Superior temporal gyrus (tissue), 1 donor: ENCODE measurements around the gene ENTPD6.

Experiments used
- DNase-seq: peaks from one replicate; pipeline ENCODE4 v3.0.0-alpha.2; 2016; ENCODE audit errors: extremely low spot score

The ENTPD6 gene

DNA sequence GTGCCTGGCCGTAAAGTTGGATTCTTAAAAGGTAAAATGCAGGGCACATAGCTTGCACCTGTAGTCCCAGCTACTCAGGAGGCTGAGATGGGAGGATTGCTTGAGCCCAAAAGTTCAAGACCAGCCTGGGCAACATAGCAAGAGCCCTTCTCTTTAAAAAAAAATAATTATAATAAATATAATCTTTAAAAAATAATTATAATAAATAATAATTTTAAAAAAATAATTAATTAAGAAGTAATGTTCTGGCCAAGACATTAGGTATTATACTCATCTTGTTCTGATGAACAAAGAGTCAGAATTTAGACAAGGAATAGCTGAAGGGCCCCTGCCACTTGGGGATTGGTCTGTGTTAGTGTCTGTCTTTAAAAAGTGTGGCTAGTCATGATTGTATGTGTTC lies 13.9 kb downstream of the ENTPD6 start:
- DNase-seq: no peak

DNA sequence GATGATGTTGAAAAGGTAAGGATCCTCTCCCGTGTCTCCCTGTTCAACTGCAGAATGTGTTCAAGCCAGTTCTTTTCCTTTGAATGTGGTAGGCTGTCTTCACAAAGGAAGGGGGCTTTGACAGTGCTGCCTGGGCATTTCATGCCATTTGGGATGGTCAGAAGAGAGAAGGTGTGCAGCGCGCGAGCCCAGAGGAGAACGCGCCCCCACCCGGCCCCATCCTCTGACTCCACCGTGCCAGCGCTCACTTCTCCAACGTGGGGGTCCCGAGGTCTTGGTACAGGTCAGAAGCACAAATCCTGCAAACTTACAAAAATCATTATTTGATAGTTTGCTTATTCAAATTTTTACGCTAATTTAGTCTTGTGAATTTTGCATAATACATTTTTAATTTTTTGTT lies 14.4 kb downstream of the ENTPD6 start:
- DNase-seq: no peak

DNA sequence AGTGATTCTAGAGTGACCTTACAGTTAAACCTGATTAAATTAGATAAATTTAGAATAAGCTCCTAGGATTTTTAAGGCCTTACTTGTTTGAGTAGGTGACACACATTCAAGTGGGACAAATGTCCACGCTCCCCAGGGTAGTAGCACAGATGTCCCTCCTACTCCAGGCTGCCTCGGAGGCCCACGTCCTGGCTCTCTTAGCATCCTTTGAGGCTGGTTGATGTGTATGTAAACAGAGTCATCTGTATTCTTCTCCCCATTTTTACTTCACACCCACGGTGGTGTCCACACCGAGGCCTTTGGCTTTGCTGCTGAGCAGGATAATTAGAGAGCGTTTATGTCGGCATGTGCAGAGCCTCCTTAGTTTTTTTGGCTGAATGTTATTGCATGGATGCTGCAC lies 15.8 kb downstream of the ENTPD6 start:
- no peak for DNase-seq

DNA sequence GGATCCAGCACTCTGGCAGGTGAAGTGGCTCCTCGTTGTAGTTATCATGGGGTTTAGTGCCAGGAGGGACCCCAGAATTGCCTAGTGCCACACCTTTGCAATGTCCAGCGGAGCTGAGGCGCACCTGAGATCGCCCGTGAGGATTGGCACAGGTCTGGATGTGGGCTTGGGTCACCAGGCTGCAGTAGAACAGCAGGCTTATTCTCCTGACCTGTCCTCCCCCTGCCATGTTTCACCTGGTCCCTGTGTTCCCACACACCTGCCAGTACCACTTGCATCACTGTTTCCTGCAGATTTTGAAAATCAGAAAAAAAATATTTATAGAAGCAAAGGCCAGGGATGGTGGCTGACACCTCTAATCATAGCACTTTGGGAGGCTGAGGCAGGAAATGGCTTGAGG lies 16.7 kb downstream of the ENTPD6 start:
- DNase-seq: no peak

DNA sequence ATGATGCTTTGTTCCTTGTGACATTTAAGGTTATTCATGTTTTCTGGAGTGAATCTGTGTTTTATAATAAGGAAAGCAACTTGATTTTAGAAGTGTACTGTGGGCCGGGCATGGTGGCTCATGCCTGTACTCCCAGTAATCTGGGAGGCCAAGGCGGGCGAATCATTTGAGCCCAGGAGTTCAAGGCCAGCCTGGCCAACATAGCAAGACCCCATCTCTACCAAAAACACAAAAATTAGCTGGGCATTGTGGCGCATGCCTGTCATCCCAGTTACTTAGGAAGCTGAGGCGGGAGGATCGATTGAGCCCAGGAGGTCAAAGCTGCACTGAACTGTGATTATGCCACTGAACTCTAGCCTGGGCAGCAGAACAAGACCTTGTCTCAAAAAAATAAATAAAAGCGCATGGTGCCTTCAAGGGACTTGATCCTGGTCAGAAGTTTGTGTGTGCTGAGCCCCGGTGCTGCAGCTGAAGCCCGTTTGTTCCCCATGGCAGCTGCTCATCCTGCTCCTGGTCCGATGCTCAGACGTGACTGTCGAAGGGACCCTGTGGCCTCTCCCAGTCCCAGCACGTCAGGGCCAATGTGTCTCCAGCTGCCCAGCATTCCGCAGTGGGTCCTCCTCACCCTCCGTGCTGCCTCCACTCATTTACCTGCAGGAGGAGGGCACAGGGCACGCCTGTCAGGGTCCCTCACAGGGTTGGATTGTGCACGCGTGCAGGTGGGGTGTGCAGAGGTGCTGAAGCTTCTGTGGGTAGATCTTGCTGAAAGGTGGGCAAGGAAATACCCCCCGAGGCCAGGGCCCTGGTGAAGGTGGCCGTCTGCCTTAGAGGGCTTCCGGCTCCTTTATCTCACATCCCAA lies 18.3 kb downstream of the ENTPD6 start:
- DNase-seq: no peak

DNA sequence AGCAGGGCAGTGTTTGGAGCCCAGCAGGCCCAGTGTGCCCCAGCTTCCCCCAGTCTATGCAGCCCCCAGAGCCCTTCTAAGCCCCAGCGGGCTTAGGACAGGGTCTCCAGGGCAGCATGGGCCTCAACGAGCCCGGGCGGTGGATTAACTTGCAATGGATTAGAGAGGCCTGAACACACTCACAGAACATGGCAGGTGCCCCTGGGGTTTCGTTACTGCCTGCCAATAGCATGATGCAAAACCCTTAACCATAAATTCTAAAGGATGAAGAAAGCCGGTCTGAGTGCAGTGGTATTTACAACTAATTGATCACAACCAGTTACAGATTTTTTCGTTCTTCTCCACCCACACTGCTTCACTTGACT lies 18.9 kb downstream of the ENTPD6 start:
- DNase-seq: no peak

DNA sequence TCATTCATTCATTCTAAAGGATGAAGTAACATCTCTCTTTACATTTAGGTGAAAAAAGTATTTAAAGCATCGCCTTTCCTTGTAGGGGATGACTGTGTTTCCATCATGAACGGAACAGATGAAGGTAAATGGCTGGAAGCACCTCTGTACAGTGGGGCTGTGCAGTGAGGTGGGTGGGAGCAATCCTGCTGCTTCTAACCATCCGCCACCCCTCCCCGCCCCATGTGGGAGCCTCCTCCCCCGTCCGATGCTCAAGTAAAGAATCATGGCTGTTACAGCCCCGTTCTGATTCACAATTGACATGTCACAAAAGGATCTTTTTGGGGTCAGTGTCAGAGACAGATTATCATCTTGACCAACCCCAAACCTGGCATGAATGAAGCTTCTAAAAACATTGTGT lies 19.3 kb downstream of the ENTPD6 start:
- DNase-seq: no peak

DNA sequence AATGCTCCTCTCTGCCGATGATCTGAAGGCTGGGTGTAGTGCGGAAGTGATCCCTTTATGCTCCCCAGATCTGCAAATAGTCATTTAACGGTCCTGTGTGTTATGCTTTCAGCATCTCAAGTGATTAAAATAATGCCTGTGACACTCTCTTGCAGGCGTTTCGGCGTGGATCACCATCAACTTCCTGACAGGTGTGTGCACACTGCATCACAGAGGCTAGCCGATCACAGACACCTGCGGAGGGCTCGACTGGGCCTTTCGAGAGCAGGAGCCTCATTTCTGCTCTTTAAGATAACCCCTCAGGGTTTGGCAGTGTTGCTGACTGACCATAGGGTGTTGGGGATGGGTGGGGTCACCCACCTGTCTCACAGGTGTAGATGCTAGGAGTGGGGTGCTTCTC lies 20.0 kb downstream of the ENTPD6 start:
- no peak for DNase-seq

DNA sequence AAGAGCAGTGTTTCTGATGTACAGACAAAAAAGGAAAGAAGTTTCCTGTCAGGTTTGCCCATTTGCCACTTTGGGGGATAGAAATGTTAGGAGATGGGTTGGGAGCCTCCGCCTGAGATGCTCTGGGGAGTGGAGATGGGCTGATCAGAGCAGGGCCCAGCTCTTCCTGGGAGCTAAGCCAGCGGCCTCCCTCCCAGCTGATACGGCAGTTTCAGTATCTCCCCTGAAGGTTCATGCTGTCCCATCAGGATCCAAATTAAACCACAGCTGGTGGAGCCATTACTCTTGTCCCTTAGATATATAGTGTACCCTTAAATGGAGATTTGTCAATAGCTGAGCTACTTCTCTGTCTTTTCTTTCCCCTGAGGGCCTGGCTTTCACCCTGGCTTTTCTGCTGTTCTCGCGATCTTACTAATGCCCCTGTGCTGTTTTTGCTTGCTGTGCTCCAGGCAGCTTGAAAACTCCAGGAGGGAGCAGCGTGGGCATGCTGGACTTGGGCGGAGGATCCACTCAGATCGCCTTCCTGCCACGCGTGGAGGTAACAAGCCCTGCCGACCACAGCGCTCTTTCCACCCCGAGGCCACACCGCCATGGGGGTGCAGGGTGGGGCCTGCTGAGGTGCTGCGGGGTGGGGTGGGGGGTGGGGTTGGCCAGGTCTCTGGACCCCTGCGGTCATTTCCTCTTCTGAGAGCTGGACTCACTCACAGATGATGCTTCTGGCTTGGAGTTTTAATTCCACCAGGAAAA lies 20.9 kb downstream of the ENTPD6 start:
- DNase-seq: no peak

DNA sequence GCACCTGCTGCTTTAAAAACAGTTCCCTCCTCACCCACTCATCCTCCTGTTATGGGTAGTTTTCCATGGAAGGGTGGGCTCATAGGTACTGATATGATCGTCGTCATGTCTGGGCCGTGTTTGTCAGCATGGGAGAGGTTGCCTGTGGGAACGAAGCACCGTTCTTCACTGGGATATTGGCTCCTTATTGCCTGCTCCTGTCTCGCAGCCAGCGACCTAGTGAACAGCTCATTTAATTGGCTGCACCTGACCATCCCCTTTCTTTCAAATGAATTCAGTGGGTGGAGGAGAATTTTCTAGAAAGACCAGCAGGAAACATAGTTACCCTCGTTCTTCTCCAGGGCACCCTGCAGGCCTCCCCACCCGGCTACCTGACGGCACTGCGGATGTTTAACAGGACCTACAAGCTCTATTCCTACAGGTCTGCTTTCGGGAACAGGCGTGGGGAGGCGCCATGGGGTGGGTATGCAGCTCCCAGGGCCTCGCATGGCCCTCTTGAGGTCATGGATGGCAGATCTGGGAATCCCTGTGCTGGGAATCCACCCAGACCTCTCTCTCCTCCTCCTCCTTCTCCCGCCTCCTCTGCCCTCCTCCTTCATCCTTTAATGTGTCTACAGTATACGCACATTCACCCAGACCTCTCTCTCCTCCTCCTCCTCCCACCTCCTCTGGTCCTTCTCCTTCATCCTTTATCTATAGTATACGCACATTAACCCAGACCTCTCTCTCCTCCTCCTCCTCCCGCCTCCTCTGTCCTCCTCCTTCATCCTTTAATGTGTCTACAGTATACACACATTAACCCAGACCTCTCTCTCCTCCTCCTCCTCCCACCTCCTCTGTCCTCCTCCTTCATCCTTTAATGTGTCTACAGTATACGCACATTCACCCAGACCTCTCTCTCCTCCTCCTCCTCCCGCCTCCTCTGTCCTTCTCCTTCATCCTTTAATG lies 21.9 kb downstream of the ENTPD6 start:
- DNase-seq: no peak

DNA sequence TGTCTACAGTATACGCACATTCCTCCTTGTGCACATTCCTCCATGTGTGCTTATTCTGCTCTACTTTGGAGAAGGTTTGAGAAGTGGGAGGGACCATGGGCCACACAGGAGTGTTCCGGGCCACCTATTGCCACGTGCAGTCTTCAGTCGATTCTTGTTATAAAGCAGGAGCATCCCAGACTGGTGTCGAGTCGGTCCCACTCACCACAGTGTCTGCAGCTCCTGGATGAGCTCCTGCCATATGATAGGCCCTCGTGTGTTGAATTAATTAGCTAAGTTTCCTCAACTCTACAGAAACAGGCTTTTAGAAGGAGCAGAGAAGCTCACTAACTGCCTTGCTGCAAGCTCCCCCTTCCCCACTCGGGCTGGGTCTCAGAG lies 22.6 kb downstream of the ENTPD6 start:
- no peak for DNase-seq

DNA sequence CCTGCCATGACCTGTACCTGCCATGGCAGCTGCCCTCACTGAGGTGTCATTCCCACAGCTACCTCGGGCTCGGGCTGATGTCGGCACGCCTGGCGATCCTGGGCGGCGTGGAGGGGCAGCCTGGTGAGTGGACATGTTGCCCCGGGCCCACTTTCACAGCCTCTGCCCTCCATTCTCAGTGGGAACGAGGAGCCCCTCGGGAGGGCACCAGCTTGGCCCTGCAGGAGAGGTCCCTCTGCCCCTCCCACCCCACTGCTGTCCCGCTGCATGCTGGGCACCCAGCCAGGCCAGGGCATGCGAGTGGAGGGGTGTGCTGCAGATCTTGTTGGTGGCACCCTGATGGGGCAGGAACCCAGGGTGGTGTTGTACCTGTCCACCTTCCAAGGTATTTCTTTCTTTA lies 23.0 kb downstream of the ENTPD6 start:
- DNase-seq: no peak

DNA sequence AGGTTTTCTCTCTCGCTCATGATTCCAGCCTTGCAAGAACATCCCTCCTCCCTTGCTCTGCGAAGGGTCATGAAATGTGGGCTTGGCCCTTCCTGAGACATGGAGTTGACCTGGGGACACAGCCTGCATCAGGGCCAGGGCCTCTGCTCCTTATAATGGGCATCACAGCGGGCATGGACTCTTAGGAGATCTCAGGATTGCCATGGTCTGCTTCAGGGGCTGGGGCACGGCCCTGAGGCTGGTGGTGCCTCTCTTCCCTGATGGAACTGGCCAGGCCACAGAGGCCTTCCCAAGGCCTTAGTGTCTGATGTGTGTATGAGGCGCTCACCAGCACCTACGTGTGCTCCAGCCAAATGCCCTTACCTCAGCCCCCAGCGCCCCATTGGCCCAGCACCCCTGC lies 23.9 kb downstream of the ENTPD6 start:
- DNase-seq: no peak

DNA sequence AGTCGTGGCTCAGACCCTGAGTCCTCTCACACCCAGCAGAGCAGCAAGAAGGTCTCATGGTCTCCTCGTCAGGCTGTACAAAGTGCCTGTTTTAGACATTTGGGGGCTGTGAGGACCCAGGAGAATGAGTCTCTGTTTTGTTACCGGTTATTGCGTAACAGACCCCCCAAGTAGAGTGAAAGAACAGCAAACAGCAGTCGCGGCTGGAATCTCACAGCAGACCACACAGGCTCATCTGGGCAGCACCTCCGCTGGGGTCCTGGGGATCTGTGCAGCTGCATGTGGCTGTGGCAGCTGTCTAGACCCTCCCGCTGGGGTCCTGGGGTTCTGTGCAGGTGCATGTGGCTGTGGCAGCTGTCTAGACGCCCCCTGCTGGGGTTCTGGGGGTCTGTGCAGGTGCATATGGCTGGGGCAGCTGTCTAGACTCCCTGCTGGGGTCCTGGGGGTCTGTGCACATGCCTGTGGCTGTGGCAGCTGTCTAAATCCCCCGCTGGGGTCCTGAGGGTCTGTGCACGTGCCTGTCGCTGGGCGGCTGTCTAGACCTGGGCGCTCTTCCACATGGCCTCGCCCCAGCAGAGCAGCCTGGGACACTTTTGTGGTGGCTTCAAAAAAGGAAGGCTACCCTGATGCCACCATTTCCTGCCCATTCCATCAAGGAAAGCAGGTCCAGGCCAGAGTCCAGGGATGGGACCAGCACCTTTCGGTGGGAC lies 24.7 kb downstream of the ENTPD6 start:
- DNase-seq: no peak

DNA sequence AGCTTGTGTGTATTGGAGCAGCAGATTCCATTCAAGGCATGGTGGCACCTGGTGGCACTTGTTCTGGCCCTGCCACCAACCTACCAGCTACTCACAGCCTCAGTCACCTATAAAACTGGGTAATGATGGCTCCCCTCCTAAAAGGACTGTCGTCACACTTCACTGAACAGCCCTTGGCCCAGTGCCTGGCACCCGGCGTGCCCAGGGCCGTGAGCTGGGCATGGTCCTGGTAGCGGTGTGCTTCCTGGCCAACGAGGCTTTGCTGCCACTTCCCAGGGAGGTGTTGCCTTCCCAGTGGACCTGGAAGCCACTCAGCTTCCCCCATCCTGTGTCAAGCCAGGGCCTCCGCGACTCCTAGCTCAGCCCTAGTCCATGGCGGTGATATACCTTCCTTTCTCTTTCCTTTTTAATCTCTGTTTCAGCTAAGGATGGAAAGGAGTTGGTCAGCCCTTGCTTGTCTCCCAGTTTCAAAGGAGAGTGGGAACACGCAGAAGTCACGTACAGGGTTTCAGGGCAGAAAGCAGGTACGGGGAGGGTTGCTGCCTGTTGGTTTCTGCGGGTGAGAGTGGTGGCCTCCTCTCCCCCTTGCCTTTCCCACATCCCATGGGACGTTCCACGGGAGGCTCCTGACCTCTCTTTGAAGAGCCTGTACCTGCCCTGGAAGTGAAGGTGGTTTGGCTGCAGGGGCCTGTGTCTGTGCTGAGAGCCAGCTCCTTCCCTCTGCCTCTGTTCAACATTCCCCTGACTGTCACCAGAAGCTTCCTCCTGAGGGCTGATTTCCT lies 25.5 kb downstream of the ENTPD6 start:
- no peak for DNase-seq

DNA sequence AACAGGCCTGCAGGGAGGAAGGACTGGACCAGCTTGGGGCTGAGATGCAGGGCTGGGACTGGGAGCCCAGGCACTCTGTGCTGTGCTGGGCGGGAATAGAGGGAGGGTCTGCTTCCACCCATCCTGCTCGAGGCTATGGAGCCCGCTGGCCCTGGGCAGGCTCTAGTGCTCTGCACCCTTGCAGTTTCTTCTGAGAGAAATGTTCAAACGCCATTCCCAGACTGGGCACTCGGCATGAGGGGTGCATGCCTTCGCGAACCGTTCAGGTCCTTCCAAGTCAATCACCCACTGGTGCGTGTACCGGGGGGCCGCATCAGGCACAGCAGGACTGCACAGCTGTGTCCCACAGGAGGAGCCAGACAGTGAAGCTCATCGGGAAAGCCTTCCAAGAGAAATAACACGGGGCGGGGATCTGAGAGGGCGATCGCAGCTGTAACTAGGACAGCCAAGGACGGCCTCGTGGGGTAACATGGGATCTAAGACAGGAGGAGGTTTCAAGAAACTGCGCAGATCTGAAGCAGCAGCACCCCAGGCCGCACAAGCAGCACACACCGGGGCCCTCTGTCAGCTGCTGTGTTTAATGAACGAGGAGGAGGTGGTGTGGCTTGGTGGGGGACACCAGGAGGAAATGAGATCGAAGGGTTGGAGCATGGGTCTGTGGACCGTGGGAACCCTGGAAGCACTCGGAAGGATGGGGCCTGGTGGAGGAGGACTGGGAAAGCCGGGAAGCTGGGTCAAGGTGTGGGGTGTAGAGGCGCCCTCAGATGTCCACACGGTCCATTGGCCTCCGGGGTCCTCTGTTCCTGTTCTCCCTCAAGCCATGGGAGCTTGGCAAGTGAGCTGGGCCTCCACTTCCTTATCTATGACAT lies 26.3 kb downstream of the ENTPD6 start:
- DNase-seq: no peak

DNA sequence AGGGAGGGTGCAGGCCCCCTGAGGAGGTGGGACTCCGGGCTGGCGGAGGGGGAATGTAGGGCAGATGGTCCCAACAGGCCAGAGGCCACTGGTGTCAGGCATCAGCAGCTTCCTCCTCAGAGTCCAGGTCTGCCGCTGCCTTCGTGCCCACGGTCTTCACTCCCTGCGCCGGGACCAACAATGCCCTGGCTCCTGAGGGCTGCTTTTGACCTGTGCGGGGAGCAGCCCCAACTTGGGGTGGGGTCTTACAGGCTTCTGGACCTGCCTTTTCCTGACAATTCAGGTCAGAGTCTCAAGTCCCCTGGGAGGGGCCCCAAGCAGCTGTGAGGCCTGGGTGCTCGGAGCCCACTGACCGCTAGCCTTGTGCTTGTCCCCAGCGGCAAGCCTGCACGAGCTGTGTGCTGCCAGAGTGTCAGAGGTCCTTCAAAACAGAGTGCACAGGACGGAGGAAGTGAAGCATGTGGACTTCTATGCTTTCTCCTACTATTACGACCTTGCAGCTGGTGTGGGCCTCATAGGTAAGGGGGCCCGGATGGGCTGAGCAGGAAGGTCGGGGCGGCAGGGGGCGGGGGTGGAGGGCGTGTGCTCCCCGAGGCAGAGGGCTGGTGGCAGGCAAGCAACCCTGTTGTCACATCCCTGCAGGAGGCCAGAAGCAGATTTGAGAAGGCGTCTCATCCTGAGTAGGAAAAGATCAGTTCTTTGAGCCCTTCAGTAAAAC lies 27.1 kb downstream of the ENTPD6 start:
- no peak for DNase-seq

DNA sequence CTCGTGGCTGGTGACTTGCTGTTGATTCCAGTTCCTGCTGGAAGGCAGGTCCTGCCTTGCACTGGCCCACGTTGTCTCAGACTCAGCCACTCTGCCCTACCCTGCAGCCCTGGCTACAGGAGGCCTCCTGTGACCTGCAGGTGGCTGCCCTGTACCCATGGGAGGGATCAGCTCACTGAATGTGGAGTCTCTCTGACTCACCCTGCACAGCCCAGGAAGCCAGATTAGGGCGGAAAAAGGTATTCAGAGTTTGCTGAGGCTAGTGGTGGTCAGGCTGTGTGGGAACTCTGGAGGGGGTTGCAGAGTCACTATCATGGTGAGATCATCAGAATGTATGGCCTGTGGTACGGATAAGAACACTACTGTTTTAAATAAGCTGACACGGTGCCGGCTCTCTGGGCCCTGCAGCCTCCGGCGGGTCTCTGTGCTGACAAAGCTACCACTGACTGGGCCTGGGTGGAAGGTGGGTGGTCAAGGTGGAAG lies 27.7 kb downstream of the ENTPD6 start:
- no peak for DNase-seq
